GM08714 (cell line): ENCODE results near the gene TLNRD1.

Experiments
- H3K4me3 ChIP-seq: fragments of 200-500 bp; sonication (Bioruptor generic); 2 replicates; pipeline ENCODE4 v1.5.1; 2014; ENCODE audit warnings: mild to moderate bottlenecking, low read length, inconsistent platforms
- ZNF274 ChIP-seq: IDR thresholded peaks from 2 replicates; pipeline ENCODE4 v1.6.1; 2012; ENCODE audit warnings: mild to moderate bottlenecking, low read depth, low read length

The TLNRD1 gene

GRCh38 chr15:80988148-80988796 is 12.5 kb upstream of the TLNRD1 start:
- peak overlapping the region; percentile 99 for H3K4me3 ChIP-seq
- TF ChIP-seq ZNF274: no peak

- peak overlapping the region; percentile 99 for H3K4me3 ChIP-seq
- TF ChIP-seq ZNF274: no peak
Observed at GRCh38 chr15:80989081-80989517, 11.6 kb upstream of the TLNRD1 start.

DNA sequence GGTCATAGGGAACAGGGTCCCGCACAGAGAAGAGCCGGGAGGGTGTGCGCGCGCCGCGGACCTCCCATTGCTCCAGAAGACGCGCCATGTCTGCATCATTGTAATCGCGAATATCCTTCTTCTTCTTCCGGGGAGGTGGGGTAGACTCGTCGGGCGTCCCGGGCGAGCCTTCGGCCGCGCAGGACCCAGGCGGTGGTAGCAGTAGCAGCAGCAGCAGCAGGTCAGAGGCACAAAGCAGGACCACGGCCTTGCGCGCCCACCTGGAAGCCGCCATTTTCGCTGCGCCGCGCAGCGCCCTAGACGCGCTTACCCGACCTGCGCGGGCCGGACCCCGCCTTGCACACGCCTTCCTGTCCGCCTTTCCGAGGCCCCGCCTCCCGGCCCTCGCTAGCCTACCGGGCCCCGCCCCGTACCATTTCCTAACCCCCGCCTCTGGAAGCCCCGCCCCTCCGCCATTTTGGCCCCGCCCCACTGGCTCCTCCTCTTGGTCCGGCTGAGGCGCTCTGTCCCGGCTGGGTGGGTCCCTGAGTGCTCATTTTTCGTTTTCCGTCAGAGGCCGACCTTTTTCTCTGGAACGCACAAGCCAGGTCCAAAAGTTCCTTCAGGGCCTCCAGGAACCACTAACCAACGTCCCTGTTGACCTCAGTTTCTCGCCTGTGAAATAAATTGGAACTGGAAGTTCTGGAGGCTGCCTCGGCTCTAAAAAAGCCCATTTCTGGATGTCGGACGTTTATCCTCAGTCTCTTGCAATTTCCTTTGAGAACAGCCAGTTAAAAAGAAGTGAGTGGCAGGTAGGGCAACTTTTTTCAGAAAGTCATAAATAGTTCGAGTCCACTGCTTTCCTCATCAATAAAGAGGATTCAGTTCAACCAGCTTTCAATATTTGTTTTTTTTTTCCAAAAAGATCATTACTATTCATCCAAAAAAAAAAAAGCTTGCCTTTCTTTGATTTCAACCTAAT is 10.9 kb upstream of the TLNRD1 start, which contains the start of gene MESD:
Gene MESD, minus strand, starts transcription at position 302 of the 961 bp plus-strand sequence. Its CDS starts 28 bp downstream, at position 274.
- TF ChIP-seq ZNF274: no peak
- H3K4me3 ChIP-seq: peak within 1 kb of the TSS; percentile 99

- H3K4me3 ChIP-seq: no peak overlapping the region
- no peak for TF ChIP-seq ZNF274
Observed at GRCh38 chr15:80990955-80991354, 9.8 kb upstream of the TLNRD1 start.

DNA sequence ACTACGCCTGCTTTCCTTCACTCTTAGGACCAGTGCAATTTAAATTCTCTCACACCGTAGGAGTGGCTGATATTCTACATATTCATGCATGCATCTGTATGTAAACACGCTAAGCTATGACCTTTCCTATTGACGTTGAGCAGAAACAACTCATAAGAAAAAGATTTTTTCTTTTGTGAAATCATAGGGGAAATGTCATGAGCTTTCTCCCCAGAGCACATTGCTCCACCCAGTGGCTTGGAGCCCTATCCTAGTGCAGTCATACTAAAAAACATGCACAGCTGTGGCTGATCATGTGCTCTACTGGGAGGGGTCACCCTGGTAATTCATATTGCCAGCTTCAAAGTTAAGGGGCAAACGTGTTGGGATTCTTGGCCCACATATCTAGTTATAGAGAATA is 9.3 kb upstream of the TLNRD1 start:
- no peak overlapping the region for H3K4me3 ChIP-seq
- no peak for TF ChIP-seq ZNF274

- H3K4me3 ChIP-seq: no peak overlapping the region
- TF ChIP-seq ZNF274: no peak
Observed at GRCh38 chr15:80992006-80992405, 8.7 kb upstream of the TLNRD1 start.

DNA sequence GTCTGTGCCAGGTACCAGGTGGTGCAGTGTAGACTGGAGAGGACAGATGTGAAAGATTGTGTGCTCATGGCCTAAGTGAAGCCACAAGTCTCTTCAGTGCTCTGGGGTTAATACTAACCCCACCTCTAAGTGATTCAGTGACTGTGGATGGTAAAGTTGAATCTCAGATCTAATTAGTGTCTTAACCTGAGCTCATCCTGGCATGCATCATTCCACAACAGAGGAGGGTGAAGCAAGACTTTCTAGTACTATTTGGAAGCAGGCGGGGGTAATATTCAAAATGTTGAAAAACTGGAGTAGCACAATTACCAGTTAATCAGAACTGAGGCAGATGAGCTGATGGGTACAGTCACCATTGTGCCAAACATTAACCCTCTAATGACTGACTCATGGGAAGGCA is 8.3 kb upstream of the TLNRD1 start:
- TF ChIP-seq ZNF274: no peak
- no peak overlapping the region for H3K4me3 ChIP-seq

GRCh38 chr15:80996247-80996646 is 4.5 kb upstream of the TLNRD1 start:
- no peak for TF ChIP-seq ZNF274
- H3K4me3 ChIP-seq: no peak overlapping the region

GRCh38 chr15:80997692-80998091 is 3.0 kb upstream of the TLNRD1 start:
- H3K4me3 ChIP-seq: no peak overlapping the region
- no peak for TF ChIP-seq ZNF274

DNA sequence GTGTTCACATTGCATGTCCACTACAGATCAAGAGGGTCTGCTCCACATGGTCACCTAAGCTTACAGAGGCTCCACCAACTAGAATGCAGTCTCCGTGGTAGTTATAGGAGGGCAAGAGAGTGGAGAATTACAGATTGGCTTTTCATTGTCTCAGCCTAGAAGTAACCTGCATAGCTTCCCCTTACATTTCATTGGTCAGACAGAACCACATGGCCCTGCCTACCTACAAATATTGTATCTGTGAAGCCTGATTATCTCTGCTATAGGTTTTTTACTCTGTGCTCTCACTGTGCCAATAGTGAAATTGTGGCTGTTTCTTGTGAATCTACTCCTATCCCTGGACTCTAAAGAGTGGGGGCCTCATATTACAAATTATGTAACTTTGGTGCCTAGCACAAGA is 2.5 kb upstream of the TLNRD1 start:
- no peak for TF ChIP-seq ZNF274
- no peak overlapping the region for H3K4me3 ChIP-seq

- no peak for TF ChIP-seq ZNF274
Observed at GRCh38 chr15:80999623-81000036, 1.1 kb upstream of the TLNRD1 start.

GRCh38 chr15:81000144-81000623 is 539 bp upstream of the TLNRD1 start:
- H3K4me3 ChIP-seq: peak overlapping the region; percentile 91
- TF ChIP-seq ZNF274: no peak

More at GRCh38 chr15:80999623-81000036, 1.1 kb upstream of the TLNRD1 start:
- peak overlapping the region; percentile 91 for H3K4me3 ChIP-seq

DNA sequence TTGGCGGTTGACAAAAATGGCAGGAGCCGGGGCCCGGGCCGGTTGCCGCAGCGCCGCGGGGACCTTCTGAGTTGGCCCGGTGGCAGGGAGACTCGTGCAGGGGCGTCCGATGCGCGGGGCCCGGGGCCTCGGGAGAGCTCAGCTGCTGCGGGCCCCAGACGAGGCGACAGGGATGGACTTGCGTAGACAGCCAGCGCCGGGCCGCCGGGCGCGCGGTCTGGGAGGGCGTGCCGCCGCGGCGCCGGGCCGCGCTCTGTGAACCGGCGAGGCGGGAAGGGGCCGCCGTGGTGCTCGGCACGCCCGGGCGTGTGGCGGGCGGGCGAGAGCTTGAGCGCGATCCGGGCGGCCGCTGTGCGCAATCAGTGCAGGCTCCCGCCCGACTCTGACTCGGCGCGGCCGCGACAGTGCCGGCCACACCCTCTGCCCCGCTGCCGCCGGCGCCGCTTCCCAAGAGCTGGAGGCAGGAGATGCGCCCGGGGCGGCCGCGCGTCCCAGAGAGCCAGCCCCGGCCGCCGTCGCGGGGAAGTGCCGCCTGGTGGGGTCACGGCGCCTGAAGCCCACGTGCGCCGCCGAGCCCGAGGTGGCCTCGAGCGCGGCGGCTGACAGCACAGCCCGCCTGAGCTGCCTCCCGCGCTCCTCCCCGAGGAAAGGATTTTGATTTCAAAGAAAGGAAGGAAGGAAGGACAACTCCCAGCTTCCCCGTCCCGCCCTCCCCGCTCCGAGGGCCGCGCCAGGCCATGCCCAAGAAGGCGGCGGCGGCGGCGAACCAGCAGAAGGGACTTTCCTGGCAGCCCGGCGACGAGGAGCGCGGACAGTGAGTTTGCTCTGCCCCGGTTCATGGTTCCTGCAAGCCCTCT is 657 bp downstream of the TLNRD1 start:
- peak overlapping the region; percentile 91 for H3K4me3 ChIP-seq
- no peak for TF ChIP-seq ZNF274

DNA sequence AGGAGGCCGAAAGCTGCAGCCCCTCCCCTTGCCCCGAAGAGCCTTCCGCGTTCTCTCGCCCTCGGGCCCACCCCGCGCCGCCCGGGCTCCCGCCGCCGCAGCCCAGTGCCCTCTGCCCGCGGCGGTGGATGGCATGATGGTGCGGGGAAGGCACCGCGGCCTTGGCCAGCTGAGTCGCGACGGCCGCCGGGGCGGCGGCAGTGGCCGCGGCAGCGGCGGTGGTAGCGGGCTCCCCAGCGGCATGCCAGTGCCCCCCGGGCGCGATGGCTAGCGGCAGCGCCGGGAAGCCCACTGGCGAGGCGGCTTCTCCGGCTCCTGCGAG is 1.2 kb downstream of the TLNRD1 start:
- peak overlapping the region; percentile 91 for H3K4me3 ChIP-seq

More for the DNA sequence above, 1.2 kb downstream of the TLNRD1 start:
- TF ChIP-seq ZNF274: no peak
